ENCODE data around the gene GSE1. TPM values are rescaled to one million over a fixed set of nuclear protein-coding genes. Genes with fewer than 3 reads are reported as not detected.

The GSE1 gene
- total RNA-seq, 2 donors from 2014 or later: 72.6 to 96.2 TPM

GRCh38 chr16:85628265-85628556 lies 15.1 kb downstream of the GSE1 start:
- Histone ChIP-seq H3K9me3 (no peaks in the 10 kb centered on the region), H3K27me3 (replicated peaks; ENCODE audit: insufficient read depth) (no peaks in the 10 kb centered on the region), H3K36me3 (no peaks in the 10 kb centered on the region), H3K27ac (no peak overlapping the region), H3K4me1 (ENCODE audit: control insufficient read depth in 1 of 2, low read depth in 2 of 2) (peaks cover 11 to 15% of the 10 kb centered on the region in 2 donors), H3K4me3 (no peak overlapping the region)
- no peak for TF ChIP-seq CTCF (IDR thresholded peaks at IDR 0.05)
- no peak for ATAC-seq (ENCODE audit: insufficient number of reproducible peaks, low FRiP score, low read depth)
- no peak for DNase-seq (ENCODE audit: low spot score)

- H3K4me1 ChIP-seq (ENCODE audit: control insufficient read depth in 1 of 2, low read depth in 2 of 2): peaks cover 11 to 15% of the 10 kb centered on the region in 2 donors
- no peaks in the 10 kb centered on the region for H3K36me3 ChIP-seq
- no peaks in the 10 kb centered on the region for H3K9me3 ChIP-seq
- DNase-seq (ENCODE audit: low spot score): no peak
- H3K27me3 ChIP-seq (replicated peaks; ENCODE audit: insufficient read depth): no peaks in the 10 kb centered on the region
- TF ChIP-seq CTCF (IDR thresholded peaks at IDR 0.05): no peak
- H3K4me3 ChIP-seq: no peak overlapping the region
- no peak overlapping the region for H3K27ac ChIP-seq
- ATAC-seq (ENCODE audit: insufficient number of reproducible peaks, low FRiP score, low read depth): no peak
These were observed 15.5 kb downstream of the GSE1 start for GRCh38 chr16:85628645-85629044.

GRCh38 chr16:85629326-85629725 lies 16.2 kb downstream of the GSE1 start:
- Histone ChIP-seq H3K27me3 (replicated peaks; ENCODE audit: insufficient read depth) (no peaks in the 10 kb centered on the region), H3K36me3 (no peaks in the 10 kb centered on the region), H3K9me3 (no peaks in the 10 kb centered on the region), H3K4me3 (no peak overlapping the region), H3K4me1 (ENCODE audit: control insufficient read depth in 1 of 2, low read depth in 2 of 2) (peaks cover 11 to 15% of the 10 kb centered on the region in 2 donors), H3K27ac (no peak overlapping the region)
- no peak for DNase-seq (ENCODE audit: low spot score)
- TF ChIP-seq CTCF (IDR thresholded peaks at IDR 0.05): no peak
- no peak for ATAC-seq (ENCODE audit: insufficient number of reproducible peaks, low FRiP score, low read depth)

GRCh38 chr16:85629853-85630252 lies 16.7 kb downstream of the GSE1 start:
- no peak overlapping the region for H3K27ac ChIP-seq

GRCh38 chr16:85631230-85631629 lies 18.1 kb downstream of the GSE1 start:
- DNase-seq (ENCODE audit: low spot score): no peak
- no peaks in the 10 kb centered on the region for H3K27me3 ChIP-seq (replicated peaks; ENCODE audit: insufficient read depth)
- no peak overlapping the region for H3K4me3 ChIP-seq
- no peaks in the 10 kb centered on the region for H3K9me3 ChIP-seq
- H3K27ac ChIP-seq: no peak overlapping the region
- peaks cover 9 to 15% of the 10 kb centered on the region in 2 donors for H3K4me1 ChIP-seq (ENCODE audit: control insufficient read depth in 1 of 2, low read depth in 2 of 2)
- ATAC-seq (ENCODE audit: insufficient number of reproducible peaks, low FRiP score, low read depth): no peak
- no peak for TF ChIP-seq CTCF (IDR thresholded peaks at IDR 0.05)
- H3K36me3 ChIP-seq: no peaks in the 10 kb centered on the region

More at GRCh38 chr16:85629853-85630252, 16.7 kb downstream of the GSE1 start:
- ATAC-seq (ENCODE audit: insufficient number of reproducible peaks, low FRiP score, low read depth): no peak
- Histone ChIP-seq H3K36me3 (no peaks in the 10 kb centered on the region), H3K4me3 (no peak overlapping the region), H3K9me3 (no peaks in the 10 kb centered on the region), H3K27me3 (replicated peaks; ENCODE audit: insufficient read depth) (no peaks in the 10 kb centered on the region), H3K4me1 (ENCODE audit: control insufficient read depth in 1 of 2, low read depth in 2 of 2) (peaks cover 11 to 15% of the 10 kb centered on the region in 2 donors)
- no peak for DNase-seq (ENCODE audit: low spot score)
- TF ChIP-seq CTCF (IDR thresholded peaks at IDR 0.05): no peak
